Embryonic facial prominence (tissue), 1 donor: ENCODE data around the gene MTNR1A.

ENCODE experiments used
- DNase-seq: peaks from one replicate; pipeline ENCODE4 v3.0.0-alpha.2; 2016; ENCODE audit errors: extremely low spot score

The MTNR1A gene

GRCh38 chr4:186554914-186555827 lies at the start of gene MTNR1A:
TSS of gene MTNR1A (minus strand) at chr4:186555567. CDS start at chr4:186555365, 202 bp downstream.
- DNase-seq, result no peak

DNA sequence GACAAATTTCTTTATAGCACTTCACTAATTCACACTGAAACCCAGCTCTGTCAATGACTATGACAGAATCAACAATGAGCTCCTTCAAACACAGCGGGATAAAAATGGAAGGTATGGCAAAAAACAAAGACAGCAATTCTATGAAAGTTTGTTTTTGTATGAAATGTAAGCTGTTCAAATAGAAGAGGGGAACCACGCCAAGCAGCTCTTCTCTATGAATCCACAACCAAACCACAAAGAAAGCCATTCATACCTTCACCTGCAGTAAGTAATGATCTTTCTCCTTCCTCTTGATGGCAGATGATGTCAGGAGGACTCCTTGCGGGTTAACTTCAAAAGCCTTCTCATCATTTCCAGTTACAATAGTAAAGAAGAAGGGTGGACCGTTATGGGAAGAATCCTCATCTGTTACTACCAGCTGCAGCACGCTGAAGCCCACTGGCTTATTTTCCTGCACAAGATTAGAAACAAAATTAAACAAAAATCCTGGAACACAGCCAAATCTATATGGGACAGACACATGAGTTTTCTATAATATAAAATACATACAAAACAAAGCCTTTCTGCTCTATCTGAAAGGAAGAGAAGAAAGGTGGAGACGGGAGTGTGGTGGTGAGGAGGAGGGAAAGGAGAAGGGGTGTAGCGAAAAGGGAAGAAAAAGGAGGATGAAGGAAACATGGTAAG lies 48.9 kb upstream of the MTNR1A start:
- DNase-seq, result no peak

DNA sequence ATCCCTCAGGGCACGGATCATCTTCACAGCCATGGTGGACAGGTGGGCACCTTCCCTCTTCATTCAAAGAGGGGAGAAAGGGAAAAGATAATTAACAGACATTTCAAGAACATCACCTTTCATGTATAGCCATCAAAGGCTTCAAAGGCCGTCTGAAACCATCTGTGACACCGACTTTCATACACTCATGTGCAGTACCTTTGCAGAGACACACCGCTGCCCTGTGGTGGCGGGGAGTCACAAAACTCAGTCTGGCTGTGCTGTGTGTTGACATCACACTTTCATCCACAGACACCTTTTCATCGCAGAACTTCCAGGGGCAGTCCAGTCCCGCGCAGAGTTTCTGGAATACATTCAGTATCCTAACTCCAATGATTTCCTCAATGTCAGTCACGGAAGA lies 47.6 kb upstream of the MTNR1A start:
- no peak for DNase-seq

DNA sequence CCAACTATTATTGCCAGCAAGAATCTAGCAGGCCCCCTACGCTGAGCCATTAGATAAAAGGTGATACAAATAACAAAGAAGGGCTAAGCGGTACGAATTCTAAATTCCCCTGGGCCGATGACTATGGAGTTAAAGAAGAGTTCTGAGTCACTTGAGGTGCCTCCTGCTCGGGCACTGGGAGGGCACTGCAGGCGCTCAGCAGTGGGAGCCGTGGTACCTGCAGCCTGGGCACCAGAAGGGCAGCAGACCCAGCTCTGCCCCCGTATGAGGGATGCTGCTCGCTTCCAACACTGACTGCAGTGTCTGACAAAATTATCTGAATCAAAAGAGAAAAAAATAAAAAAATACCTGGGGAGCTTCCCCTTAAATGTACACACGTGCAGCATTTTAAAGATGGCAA lies 44.1 kb upstream of the MTNR1A start:
- DNase-seq, result no peak

DNA sequence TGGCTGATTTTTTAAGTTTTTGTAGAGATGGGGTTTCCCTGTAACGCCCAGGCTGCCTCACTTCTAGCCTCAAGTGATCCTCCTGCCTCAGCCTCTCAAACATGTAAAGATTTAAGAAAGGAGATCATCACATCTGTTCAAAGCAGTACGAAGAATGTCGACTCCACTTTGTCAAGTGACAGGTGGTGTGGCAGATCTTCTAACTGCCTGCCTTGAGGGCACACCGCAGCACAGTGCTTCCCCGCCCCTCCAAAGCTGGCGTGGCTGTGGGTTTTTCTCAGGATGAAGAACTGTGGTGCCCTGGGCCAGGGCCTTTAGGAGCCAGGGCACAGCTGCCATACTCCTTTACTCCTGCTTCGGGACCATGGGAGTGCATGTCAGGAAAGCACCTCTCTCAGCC lies 43.3 kb upstream of the MTNR1A start:
- no peak for DNase-seq

GRCh38 chr4:186596850-186597390 lies 41.6 kb upstream of the MTNR1A start:
- no peak for DNase-seq

- no peak for DNase-seq
Measured at GRCh38 chr4:186596346-186596745, 41.0 kb upstream of the MTNR1A start.

GRCh38 chr4:186593587-186593973 lies 38.2 kb upstream of the MTNR1A start:
- DNase-seq, result no peak

GRCh38 chr4:186592966-186593586 lies 37.7 kb upstream of the MTNR1A start:
- DNase-seq, result no peak

GRCh38 chr4:186592445-186592844 lies 37.1 kb upstream of the MTNR1A start:
- DNase-seq, result no peak

- no peak for DNase-seq
Measured at GRCh38 chr4:186591651-186592050, 36.3 kb upstream of the MTNR1A start.

DNA sequence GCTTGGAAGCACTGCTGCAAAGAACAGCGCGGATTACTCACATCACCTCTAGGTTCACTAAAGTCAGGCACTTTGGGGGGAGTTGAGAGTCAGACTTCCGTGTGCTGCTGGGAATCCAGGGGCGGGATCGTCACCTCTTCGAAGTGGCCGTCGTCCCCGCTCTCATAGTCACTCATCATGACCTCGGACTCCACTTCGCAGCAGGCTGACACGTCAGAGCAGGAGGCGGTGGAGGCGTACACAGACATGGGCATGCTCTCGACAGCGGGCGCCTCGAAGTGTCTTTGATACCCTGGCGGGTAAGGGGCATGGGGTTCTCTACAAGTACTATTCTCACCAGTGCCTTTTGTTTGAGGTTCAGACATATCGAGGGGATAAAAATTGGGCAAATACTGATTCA lies 33.1 kb upstream of the MTNR1A start:
- DNase-seq, result no peak

DNA sequence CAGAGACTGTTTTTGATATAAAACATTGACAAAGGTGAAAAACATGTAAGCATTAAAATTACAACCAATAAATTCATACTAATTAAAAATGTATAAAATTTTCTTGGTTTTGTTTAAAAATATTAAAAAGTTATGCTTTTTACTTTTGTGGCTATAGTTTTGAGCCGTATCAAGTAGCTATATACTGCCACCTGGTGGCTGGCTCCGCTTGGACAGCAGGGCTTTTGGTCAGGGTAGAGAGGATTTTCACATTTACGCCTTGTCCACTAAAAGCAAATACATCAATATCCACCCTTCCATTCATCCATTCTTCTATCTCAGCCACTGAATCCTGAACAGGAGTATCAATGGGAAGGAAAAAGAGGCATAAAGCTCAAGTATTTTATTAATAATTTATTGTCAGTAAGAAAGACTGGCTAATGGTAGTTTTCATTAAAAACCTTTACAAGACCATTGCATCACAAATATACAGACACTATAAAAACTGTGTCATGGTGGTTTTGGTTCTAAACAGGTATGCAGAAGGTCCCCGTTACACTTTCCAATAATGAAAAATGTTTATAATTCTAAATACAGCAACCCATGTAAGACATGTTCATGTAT lies 32.1 kb upstream of the MTNR1A start:
- DNase-seq, result no peak

GRCh38 chr4:186586205-186586604 lies 30.8 kb upstream of the MTNR1A start:
- DNase-seq, result no peak

GRCh38 chr4:186584912-186585311 lies 29.5 kb upstream of the MTNR1A start:
- DNase-seq, result no peak

DNA sequence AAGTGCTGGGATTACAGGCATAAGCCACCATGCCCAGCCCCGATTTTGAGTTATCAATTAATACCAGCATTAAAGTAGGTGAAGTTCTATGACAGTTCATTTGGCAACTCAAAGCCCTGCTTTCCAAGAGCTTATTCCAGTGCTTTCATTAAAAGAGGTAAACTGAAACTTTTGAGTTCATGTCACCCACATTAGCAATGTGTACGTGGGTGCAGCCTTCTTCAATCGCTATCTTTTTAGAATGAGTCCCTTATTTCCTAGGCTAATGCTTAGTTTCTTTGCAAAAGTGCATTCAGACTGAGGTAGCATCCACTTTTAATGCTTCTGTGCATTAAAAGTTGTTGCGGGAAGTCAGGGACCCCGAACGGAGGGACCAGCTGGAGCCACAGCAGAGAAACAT lies 26.1 kb upstream of the MTNR1A start:
- DNase-seq, result no peak

GRCh38 chr4:186580669-186581068 lies 25.3 kb upstream of the MTNR1A start:
- no peak for DNase-seq

- peak; percentile 45 for DNase-seq
Measured at GRCh38 chr4:186570193-186570996, 15.0 kb upstream of the MTNR1A start.

- DNase-seq, result no peak
Measured at GRCh38 chr4:186569533-186570192, 14.3 kb upstream of the MTNR1A start.

GRCh38 chr4:186566068-186566467 lies 10.7 kb upstream of the MTNR1A start:
- DNase-seq, result no peak

DNA sequence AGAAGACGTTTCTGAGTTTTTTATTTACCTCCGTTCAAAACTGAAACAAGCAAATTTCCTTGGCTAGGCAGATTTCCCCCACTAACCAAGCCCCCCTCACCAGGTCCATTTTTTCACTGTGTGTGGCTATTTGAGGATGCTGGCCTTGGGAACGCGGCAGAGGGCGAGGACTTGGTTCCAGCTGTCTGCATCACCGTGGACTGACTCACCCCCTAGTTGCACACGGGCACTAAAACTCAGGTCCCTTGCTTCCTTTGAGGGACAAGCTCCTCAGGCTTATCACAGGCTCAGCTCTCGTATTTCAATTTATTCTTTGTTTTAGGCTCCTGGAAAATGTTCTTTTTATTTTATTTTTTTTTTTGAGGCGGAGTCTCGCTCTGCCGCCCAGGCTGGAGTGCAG lies 8.4 kb upstream of the MTNR1A start:
- no peak for DNase-seq
